NCI-H2029 (cell line): ENCODE data around the gene MBOAT2.
"Not testable (repeated sequence)": the region's sequence is repeated elsewhere in the genome, so short reads cannot be mapped to it uniquely, and the experiment has no call there.

ENCODE experiments used
- DNase-seq: peaks from one replicate; lab custom pipeline; 2025; lab: John Stamatoyannopoulos, UW

MBOAT2 gene

GRCh38 chr2:8895087-8895912 is 108.2 kb downstream of the MBOAT2 start:
- not testable (repeated sequence) for DNase-seq

- DNase-seq = no peak
Observed at GRCh38 chr2:8893978-8894820, 109.3 kb downstream of the MBOAT2 start.

GRCh38 chr2:8893474-8893873 is 110.0 kb downstream of the MBOAT2 start:
- no peak for DNase-seq

GRCh38 chr2:8892111-8892510 is 111.4 kb downstream of the MBOAT2 start:
- DNase-seq = no peak

- DNase-seq = peak; percentile 35
Observed at GRCh38 chr2:8889978-8890377, 113.5 kb downstream of the MBOAT2 start.

- no peak for DNase-seq
Observed at GRCh38 chr2:8888963-8889362, 114.5 kb downstream of the MBOAT2 start.

- no peak for DNase-seq
Observed at GRCh38 chr2:8886876-8887275, 116.6 kb downstream of the MBOAT2 start.

- no peak for DNase-seq
Observed at GRCh38 chr2:8886202-8886518, 117.3 kb downstream of the MBOAT2 start.

- no peak for DNase-seq
Observed at GRCh38 chr2:8885449-8886201, 117.9 kb downstream of the MBOAT2 start.

- DNase-seq = no peak
Observed at GRCh38 chr2:8884812-8885211, 118.7 kb downstream of the MBOAT2 start.

- DNase-seq = no peak
Observed at GRCh38 chr2:8882094-8882493, 121.4 kb downstream of the MBOAT2 start.

GRCh38 chr2:8877894-8878293 is 125.6 kb downstream of the MBOAT2 start:
- DNase-seq = no peak

- DNase-seq = no peak
Observed at GRCh38 chr2:8877332-8877731, 126.2 kb downstream of the MBOAT2 start.

- DNase-seq = no peak
Observed at GRCh38 chr2:8876628-8877027, 126.9 kb downstream of the MBOAT2 start.

GRCh38 chr2:8872821-8873432 is 130.6 kb downstream of the MBOAT2 start:
- peak; percentile 12 for DNase-seq

- DNase-seq = no peak
Observed at GRCh38 chr2:8870441-8870840, 133.0 kb downstream of the MBOAT2 start.

GRCh38 chr2:8867363-8867762 is 136.1 kb downstream of the MBOAT2 start:
- no peak for DNase-seq

- no peak for DNase-seq
Observed at GRCh38 chr2:8863331-8863953, 140.0 kb downstream of the MBOAT2 start.

- DNase-seq = peak; percentile 41
Observed at GRCh38 chr2:8862230-8862629, 141.3 kb downstream of the MBOAT2 start.

GRCh38 chr2:8861797-8862196 is 141.7 kb downstream of the MBOAT2 start:
- no peak for DNase-seq

GRCh38 chr2:8860239-8860638 is 143.2 kb downstream of the MBOAT2 start:
- no peak for DNase-seq

GRCh38 chr2:8858910-8859309 is 144.6 kb downstream of the MBOAT2 start:
- DNase-seq = no peak
